ENCODE results near the gene OSBP2.

The OSBP2 gene

GRCh38 chr22:30875481-30876215, 181.0 kb downstream of the OSBP2 start:
- H2BK5ac ChIP-seq (ENCODE audit: low read depth, low read length, poor library complexity, severe bottlenecking), result no peak overlapping the region
- H3K27ac ChIP-seq (ENCODE audit: low read length, poor library complexity, severe bottlenecking), result no peak overlapping the region
- no peak overlapping the region for H3K18ac ChIP-seq (ENCODE audit: low read depth in 1 of 2, low read length in 2 of 2)
- 91% methylated on average over 17 of the region's 17 CpGs for WGBS
- peaks cover 3% of the 10 kb centered on the region for H3K4me1 ChIP-seq (ENCODE audit: control insufficient read depth, insufficient read depth, low read depth, low read length)
- no peak overlapping the region for H3K4me2 ChIP-seq (ENCODE audit: low read length, poor library complexity, severe bottlenecking)
- peaks cover 0 to 15% of the 10 kb centered on the region in 2 experiments for H3K27me3 ChIP-seq (ENCODE audit: control insufficient read depth in 1 of 2, insufficient read depth in 1 of 2, low read length in 2 of 2)
- no peak overlapping the region for H3K9ac ChIP-seq (ENCODE audit: low read length)
- H3K79me1 ChIP-seq (replicated peaks; ENCODE audit: low read length, poor library complexity, severe bottlenecking), result no peaks in the 10 kb centered on the region
- no peak overlapping the region for H2BK15ac ChIP-seq (ENCODE audit: low read depth, poor library complexity, severe bottlenecking)
- H2BK12ac ChIP-seq (ENCODE audit: low read length in 2 of 2), result no peak overlapping the region
- H2AFZ ChIP-seq (ENCODE audit: low read depth, low read length), result no peak overlapping the region
- no peak overlapping the region for H3K4me3 ChIP-seq (ENCODE audit: insufficient read depth in 1 of 2, low read depth in 1 of 2, low read length in 2 of 2)
- no peak overlapping the region for H2AK5ac ChIP-seq (ENCODE audit: low read length, severe bottlenecking)
- no peak overlapping the region for H3K14ac ChIP-seq (ENCODE audit: low read length in 2 of 2)
- no peak overlapping the region for H3K23ac ChIP-seq (ENCODE audit: low read length in 2 of 2)
- peaks cover 0 to 20% of the 10 kb centered on the region in 2 experiments for H3K36me3 ChIP-seq (ENCODE audit: control insufficient read depth in 1 of 2, insufficient read depth in 2 of 2, low read depth in 1 of 2, low read length in 2 of 2)
- no peak overlapping the region for H2BK120ac ChIP-seq (ENCODE audit: low read depth, low read length)
- no peaks in the 10 kb centered on the region for H3K9me3 ChIP-seq (ENCODE audit: control insufficient read depth, low read length)
- H4K8ac ChIP-seq (ENCODE audit: low read length), result no peak overlapping the region
- H4K91ac ChIP-seq (ENCODE audit: low read length), result no peak overlapping the region
- H3K4ac ChIP-seq (ENCODE audit: low read depth in 1 of 2, low read length in 2 of 2), result no peak overlapping the region
- DNase-seq, result no peak

DNA sequence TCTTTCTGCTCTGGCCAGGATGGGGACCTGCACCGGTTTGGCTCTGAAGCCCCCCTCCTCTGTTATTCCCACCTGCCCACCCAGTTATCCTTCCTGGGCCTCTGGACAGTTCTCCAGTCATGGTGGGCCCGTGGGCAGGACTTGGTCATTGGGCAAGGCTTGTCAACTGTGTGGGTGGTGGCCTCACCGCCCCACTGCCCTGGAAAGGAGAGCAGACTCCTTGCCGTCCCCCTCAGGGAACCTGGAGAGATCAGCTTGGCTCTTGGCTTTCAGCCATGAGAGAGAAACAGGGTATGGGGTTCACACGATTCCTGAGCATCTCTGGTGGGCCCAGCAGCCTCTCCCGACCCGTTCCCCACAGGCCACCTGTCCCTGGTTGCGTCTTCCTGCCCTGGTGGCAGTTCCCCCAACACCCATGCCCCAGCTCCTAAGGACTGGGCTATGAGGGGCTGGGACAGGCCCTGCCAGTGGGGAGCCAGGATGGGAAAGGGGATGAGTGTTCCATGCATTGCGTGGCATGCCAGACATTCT, 181.6 kb downstream of the OSBP2 start:
- Histone ChIP-seq H3K23ac (ENCODE audit: low read length in 2 of 2) (no peak overlapping the region), H2BK12ac (ENCODE audit: low read length in 2 of 2) (no peak overlapping the region), H3K14ac (ENCODE audit: low read length in 2 of 2) (no peak overlapping the region), H2AFZ (ENCODE audit: low read depth, low read length) (no peak overlapping the region), H2AK5ac (ENCODE audit: low read length, severe bottlenecking) (no peak overlapping the region), H4K91ac (ENCODE audit: low read length) (no peak overlapping the region), H3K36me3 (ENCODE audit: control insufficient read depth in 1 of 2, insufficient read depth in 2 of 2, low read depth in 1 of 2, low read length in 2 of 2) (peaks cover 0 to 14% of the 10 kb centered on the region in 2 experiments), H3K79me1 (replicated peaks; ENCODE audit: low read length, poor library complexity, severe bottlenecking) (no peaks in the 10 kb centered on the region), H3K4me3 (ENCODE audit: insufficient read depth in 1 of 2, low read depth in 1 of 2, low read length in 2 of 2) (no peak overlapping the region), H4K8ac (ENCODE audit: low read length) (no peak overlapping the region), H3K18ac (ENCODE audit: low read depth in 1 of 2, low read length in 2 of 2) (no peak overlapping the region), H3K9ac (ENCODE audit: low read length) (no peak overlapping the region), H3K4me2 (ENCODE audit: low read length, poor library complexity, severe bottlenecking) (no peak overlapping the region), H2BK15ac (ENCODE audit: low read depth, poor library complexity, severe bottlenecking) (no peak overlapping the region), H3K4me1 (ENCODE audit: control insufficient read depth, insufficient read depth, low read depth, low read length) (peaks cover 3% of the 10 kb centered on the region), H2BK120ac (ENCODE audit: low read depth, low read length) (no peak overlapping the region), H3K4ac (ENCODE audit: low read depth in 1 of 2, low read length in 2 of 2) (no peak overlapping the region), H3K27me3 (ENCODE audit: control insufficient read depth in 1 of 2, insufficient read depth in 1 of 2, low read length in 2 of 2) (peaks cover 0 to 15% of the 10 kb centered on the region in 2 experiments), H3K27ac (ENCODE audit: low read length, poor library complexity, severe bottlenecking) (no peak overlapping the region), H3K9me3 (ENCODE audit: control insufficient read depth, low read length) (no peaks in the 10 kb centered on the region), H2BK5ac (ENCODE audit: low read depth, low read length, poor library complexity, severe bottlenecking) (no peak overlapping the region)
- 80% methylated on average over 9 of the region's 9 CpGs for WGBS
- no peak for DNase-seq

DNA sequence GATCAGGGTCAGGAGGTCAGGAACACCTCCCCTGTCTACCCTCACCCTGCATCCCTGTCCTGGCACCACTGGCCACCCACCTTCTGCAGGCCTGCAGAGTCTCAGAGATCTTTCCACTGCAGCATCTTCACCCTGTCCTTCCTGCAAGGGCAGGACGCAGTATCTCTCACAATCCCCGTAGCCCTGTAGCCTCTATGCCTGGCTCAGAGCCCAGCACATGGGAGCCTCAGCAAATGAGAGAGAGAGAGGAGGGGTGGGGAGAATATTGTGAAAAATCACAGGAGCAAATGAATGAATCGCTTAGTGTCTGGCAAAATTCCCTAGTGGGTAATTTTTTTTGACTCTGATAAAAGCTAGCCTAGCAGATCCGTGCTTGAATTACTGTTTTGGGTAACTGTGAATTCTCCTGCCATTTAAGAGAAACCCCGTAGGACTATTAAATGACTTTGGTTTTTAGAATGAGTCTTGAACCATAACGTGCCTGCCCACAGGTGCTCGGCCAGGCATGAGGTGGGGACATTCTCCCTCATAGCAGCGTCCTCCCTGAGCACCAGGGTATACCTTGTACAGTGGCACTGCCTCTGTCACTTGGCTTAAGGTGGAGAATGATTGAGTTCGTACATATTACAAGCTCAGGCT, 182.4 kb downstream of the OSBP2 start:
- Histone ChIP-seq H3K27ac (ENCODE audit: low read length, poor library complexity, severe bottlenecking) (no peak overlapping the region), H3K27me3 (ENCODE audit: control insufficient read depth in 1 of 2, insufficient read depth in 1 of 2, low read length in 2 of 2) (peaks cover 0 to 15% of the 10 kb centered on the region in 2 experiments), H3K9ac (ENCODE audit: low read length) (no peak overlapping the region), H2AFZ (ENCODE audit: low read depth, low read length) (no peak overlapping the region), H4K8ac (ENCODE audit: low read length) (no peak overlapping the region), H2BK5ac (ENCODE audit: low read depth, low read length, poor library complexity, severe bottlenecking) (no peak overlapping the region), H3K79me1 (replicated peaks; ENCODE audit: low read length, poor library complexity, severe bottlenecking) (no peaks in the 10 kb centered on the region), H3K9me3 (ENCODE audit: control insufficient read depth, low read length) (no peaks in the 10 kb centered on the region), H2BK15ac (ENCODE audit: low read depth, poor library complexity, severe bottlenecking) (no peak overlapping the region), H3K4me1 (ENCODE audit: control insufficient read depth, insufficient read depth, low read depth, low read length) (peaks cover 3% of the 10 kb centered on the region), H2AK5ac (ENCODE audit: low read length, severe bottlenecking) (no peak overlapping the region), H3K14ac (ENCODE audit: low read length in 2 of 2) (no peak overlapping the region), H2BK12ac (ENCODE audit: low read length in 2 of 2) (no peak overlapping the region), H2BK120ac (ENCODE audit: low read depth, low read length) (no peak overlapping the region), H3K4me3 (ENCODE audit: insufficient read depth in 1 of 2, low read depth in 1 of 2, low read length in 2 of 2) (no peak overlapping the region), H3K23ac (ENCODE audit: low read length in 2 of 2) (no peak overlapping the region), H3K36me3 (ENCODE audit: control insufficient read depth in 1 of 2, insufficient read depth in 2 of 2, low read depth in 1 of 2, low read length in 2 of 2) (peaks cover 0 to 10% of the 10 kb centered on the region in 2 experiments), H3K4me2 (ENCODE audit: low read length, poor library complexity, severe bottlenecking) (no peak overlapping the region), H3K4ac (ENCODE audit: low read depth in 1 of 2, low read length in 2 of 2) (no peak overlapping the region), H4K91ac (ENCODE audit: low read length) (no peak overlapping the region), H3K18ac (ENCODE audit: low read depth in 1 of 2, low read length in 2 of 2) (no peak overlapping the region)
- no peak for DNase-seq
- whole genome bisulfite sequencing, result 81% methylated on average over 9 of the region's 9 CpGs
